Activated CD8-positive, alpha-beta memory T cell treated with anti-CD3 and anti-CD28 coated beads, Interleukin-2, amount 50 U/mL, for 24 hours (primary cell): ENCODE measurements around the gene TNNI3K.

ENCODE experiments used
- DNase-seq: peaks from one replicate; pipeline ENCODE4 v3.0.0-alpha.2; 2020; ENCODE audit errors: extremely low read depth

Gene TNNI3K

GRCh38 chr1:74571493-74571800 lies 336.3 kb downstream of the TNNI3K start:
- DNase-seq, result no peak

- no peak for DNase-seq
These were observed 336.7 kb downstream of the TNNI3K start for GRCh38 chr1:74571891-74572290.

GRCh38 chr1:74578101-74578500 lies 342.9 kb downstream of the TNNI3K start:
- no peak for DNase-seq

- no peak for DNase-seq
These were observed 344.2 kb downstream of the TNNI3K start for GRCh38 chr1:74579425-74579824.

- no peak for DNase-seq
These were observed 348.2 kb downstream of the TNNI3K start for GRCh38 chr1:74583397-74583796.

GRCh38 chr1:74584185-74584584 lies 349.0 kb downstream of the TNNI3K start:
- no peak for DNase-seq

GRCh38 chr1:74586253-74586897 lies 351.2 kb downstream of the TNNI3K start:
- no peak for DNase-seq

- DNase-seq, result no peak
These were observed 352.7 kb downstream of the TNNI3K start for GRCh38 chr1:74587888-74588287.

GRCh38 chr1:74590288-74590687 lies 355.1 kb downstream of the TNNI3K start:
- DNase-seq, result no peak

GRCh38 chr1:74591949-74592348 lies 356.8 kb downstream of the TNNI3K start:
- no peak for DNase-seq

- DNase-seq, result no peak
These were observed 357.6 kb downstream of the TNNI3K start for GRCh38 chr1:74592580-74593355.
